MCF 10A (cell line): ENCODE data around the gene MIEF2. TPM values are rescaled to one million over a fixed set of nuclear protein-coding genes. Genes with fewer than 3 reads are reported as not detected.

ENCODE experiments used
- BruUV-seq: library from RNA; stranded (reverse); fragments of 400-500 nt; replicated peaks from 2 replicates; lab custom pipeline; 2021; lab: Mats Ljungman, UMichigan
- CTCF ChIA-PET: fragments of 300-600 bp; sonication (Branson Sonifier 250); formaldehyde crosslinking; extraction: SDS; loops from one replicate; lab custom pipeline; 2021; ENCODE audit warnings: antibody characterized with exemption, inconsistent platforms; lab: Yijun Ruan, JAX
- POLR2A ChIA-PET: fragments of 300-600, 350-650 bp; sonication (Branson Sonifier 250); formaldehyde crosslinking; extraction: SDS; loops from one replicate; lab custom pipeline; 2020; ENCODE audit warnings: antibody characterized with exemption, inconsistent platforms; lab: Yijun Ruan, JAX
- DNase-seq: peaks from one replicate; pipeline ENCODE4 v3.0.0-alpha.2; 2018; ENCODE audit not compliant: unreplicated experiment
- H3K27ac Mint-ChIP-seq: one replicate; pipeline ENCODE4 v1.8.0; 2022; ENCODE audit warnings: mild to moderate bottlenecking, low read depth, mixed read lengths; ENCODE audit not compliant: unreplicated experiment
- H3K27me3 Mint-ChIP-seq: one replicate; pipeline ENCODE4 v1.8.0; 2022; ENCODE audit warnings: mixed read lengths; ENCODE audit not compliant: insufficient read depth, unreplicated experiment
- H3K36me3 Mint-ChIP-seq: one replicate; pipeline ENCODE4 v1.8.0; 2022; ENCODE audit warnings: mild to moderate bottlenecking, moderate library complexity, mixed read lengths; ENCODE audit not compliant: insufficient read depth, unreplicated experiment
- H3K4me1 Mint-ChIP-seq: one replicate; pipeline ENCODE4 v1.8.0; 2022; ENCODE audit warnings: mixed read lengths; ENCODE audit not compliant: insufficient read depth, unreplicated experiment
- H3K4me3 Mint-ChIP-seq: one replicate; pipeline ENCODE4 v1.8.0; 2022; ENCODE audit warnings: mild to moderate bottlenecking, moderate library complexity, mixed read lengths; ENCODE audit not compliant: unreplicated experiment
- H3K9me3 Mint-ChIP-seq: one replicate; pipeline ENCODE4 v1.8.0; 2022; ENCODE audit warnings: mixed read lengths; ENCODE audit not compliant: unreplicated experiment
- intact Hi-C: fragments of 100-400 bp; cut with micrococcal nuclease; formaldehyde crosslinking; loops from 2 replicates; pipeline ENCODE4 v1.14.1; 2022
- total RNA-seq: library from RNA; stranded (reverse); gene quantifications from 2 replicates; pipeline ENCODE4 v1.2.3, GENCODE V29; 2022
- TF ChIP-seq, protein P1 (sequence below): fragments of 200-600 bp; IDR thresholded peaks from one replicate; pipeline ENCODE4 v1.8.0; 2022; ENCODE audit warnings: antibody characterized with exemption, mild to moderate bottlenecking; ENCODE audit not compliant: unreplicated experiment

MIEF2 gene
- total RNA-seq, 1 experiment from 2014 or later = 12.1 TPM

DNA sequence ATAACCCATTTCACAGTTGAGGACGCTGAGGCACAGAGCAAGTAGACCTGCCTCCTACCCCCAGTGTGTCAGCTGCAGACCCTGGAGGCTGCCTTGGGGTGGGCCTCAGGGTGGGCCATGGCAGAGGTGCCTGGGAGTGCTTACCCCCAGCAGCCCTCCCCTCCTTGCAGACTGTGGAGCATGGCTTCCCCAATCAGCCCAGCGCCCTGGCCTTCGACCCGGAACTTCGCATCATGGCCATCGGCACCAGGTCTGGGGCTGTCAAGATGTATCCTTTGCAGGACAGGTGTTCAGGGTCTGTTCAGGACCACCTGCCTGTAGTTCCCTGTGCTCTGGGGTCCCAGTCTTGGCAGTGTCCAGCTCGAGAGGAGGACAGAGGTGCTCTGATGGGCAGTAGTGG is 30.7 kb upstream of the MIEF2 start:
- no peak overlapping the region for H3K27ac Mint-ChIP-seq
- peaks cover 21% of the 10 kb centered on the region for H3K4me1 Mint-ChIP-seq
- TF ChIP-seq, protein P1, sequence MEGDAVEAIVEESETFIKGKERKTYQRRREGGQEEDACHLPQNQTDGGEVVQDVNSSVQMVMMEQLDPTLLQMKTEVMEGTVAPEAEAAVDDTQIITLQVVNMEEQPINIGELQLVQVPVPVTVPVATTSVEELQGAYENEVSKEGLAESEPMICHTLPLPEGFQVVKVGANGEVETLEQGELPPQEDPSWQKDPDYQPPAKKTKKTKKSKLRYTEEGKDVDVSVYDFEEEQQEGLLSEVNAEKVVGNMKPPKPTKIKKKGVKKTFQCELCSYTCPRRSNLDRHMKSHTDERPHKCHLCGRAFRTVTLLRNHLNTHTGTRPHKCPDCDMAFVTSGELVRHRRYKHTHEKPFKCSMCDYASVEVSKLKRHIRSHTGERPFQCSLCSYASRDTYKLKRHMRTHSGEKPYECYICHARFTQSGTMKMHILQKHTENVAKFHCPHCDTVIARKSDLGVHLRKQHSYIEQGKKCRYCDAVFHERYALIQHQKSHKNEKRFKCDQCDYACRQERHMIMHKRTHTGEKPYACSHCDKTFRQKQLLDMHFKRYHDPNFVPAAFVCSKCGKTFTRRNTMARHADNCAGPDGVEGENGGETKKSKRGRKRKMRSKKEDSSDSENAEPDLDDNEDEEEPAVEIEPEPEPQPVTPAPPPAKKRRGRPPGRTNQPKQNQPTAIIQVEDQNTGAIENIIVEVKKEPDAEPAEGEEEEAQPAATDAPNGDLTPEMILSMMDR = no peak
- no peaks in the 10 kb centered on the region for H3K27me3 Mint-ChIP-seq
- H3K36me3 Mint-ChIP-seq = peaks cover 5% of the 10 kb centered on the region
- CTCF ChIA-PET = no interaction called here
- intact Hi-C loops = no loop called here
- POLR2A ChIA-PET = no interaction called here
- no peak for DNase-seq
- no peaks in the 10 kb centered on the region for H3K9me3 Mint-ChIP-seq
- H3K4me3 Mint-ChIP-seq = no peak overlapping the region
- BruUV-seq = no TSS peak

DNA sequence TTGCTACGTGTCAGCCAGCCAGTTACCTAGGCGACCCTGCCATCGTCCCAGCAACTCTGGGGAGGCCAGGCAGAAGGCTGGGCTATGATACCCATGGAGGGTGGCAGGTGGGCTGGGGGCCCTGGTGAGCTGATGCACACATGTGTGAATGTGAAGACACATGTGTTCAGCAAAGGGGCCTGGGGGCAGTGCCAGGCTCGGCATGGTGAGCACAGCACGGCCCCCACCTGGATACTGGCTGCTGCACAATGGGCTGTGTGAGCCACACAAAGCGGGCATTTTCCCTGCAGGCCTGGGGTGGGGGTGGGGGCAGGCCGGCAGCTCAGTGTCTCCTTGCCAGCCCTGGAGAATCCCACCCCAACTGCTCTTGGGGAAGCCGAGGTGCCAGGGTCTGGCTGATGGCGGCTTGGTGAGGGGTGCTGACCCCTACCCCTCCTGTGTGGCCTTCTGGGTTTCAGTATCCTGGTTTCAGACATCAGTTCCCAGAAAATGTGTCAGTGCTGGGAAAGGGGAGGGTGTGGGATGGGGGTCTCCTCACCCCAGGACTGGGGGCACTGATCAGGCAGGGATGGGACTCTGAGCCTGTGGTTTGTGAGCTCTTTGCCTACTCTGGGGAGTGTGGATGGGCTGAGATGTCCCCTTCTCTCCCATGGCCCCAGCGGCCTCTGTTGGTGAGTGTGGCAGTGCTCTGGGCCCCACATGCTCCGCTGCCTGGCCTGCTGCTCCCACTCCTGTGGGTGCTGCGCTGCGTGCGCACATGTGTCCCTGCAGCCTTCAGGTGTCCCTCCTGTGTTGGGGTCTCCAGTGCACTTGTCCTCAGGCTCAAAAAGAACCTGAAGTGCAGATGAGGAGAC is 29.9 kb upstream of the MIEF2 start:
- TF ChIP-seq, protein P1 = no peak
- ChIA-PET POLR2A (interaction anchor here (0.9 kb wide), 1 partner anchor 54 kb away, joined by 3 read pairs; no protein-coding TSS in a partner anchor), CTCF (no interaction called here)
- no peak for DNase-seq
- H3K36me3 Mint-ChIP-seq = peaks cover 5% of the 10 kb centered on the region
- peaks cover 28% of the 10 kb centered on the region for H3K4me1 Mint-ChIP-seq
- H3K27ac Mint-ChIP-seq = no peak overlapping the region
- no peaks in the 10 kb centered on the region for H3K9me3 Mint-ChIP-seq
- no peak overlapping the region for H3K4me3 Mint-ChIP-seq
- no peaks in the 10 kb centered on the region for H3K27me3 Mint-ChIP-seq
- intact Hi-C loops = no loop called here
- no TSS peak for BruUV-seq

DNA sequence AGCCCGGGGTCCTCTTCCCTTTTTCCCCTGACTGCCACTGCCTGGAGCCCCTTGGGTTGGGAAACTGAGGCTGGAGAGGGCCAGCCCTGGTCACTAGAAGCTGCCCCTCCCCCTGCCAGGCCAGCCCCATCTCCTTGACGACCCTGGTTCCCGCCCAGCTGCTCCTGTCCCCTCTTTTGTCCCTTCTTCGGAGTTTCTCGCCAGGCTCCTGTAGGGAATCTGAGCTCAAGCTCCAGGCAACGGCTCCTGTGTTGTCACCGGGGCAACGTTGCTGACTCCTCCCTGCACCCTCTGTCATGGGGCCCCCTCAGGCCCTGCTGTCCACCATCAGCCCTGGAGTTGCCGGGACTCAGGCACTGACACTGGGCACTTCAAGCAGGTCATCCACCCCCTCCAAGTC is 29.3 kb upstream of the MIEF2 start:
- peaks cover 30% of the 10 kb centered on the region for H3K4me1 Mint-ChIP-seq
- TF ChIP-seq, protein P1 = no peak
- ChIA-PET POLR2A (interaction anchor here (0.9 kb wide), 1 partner anchor 54 kb away, joined by 3 read pairs; no protein-coding TSS in a partner anchor), CTCF (no interaction called here)
- H3K4me3 Mint-ChIP-seq = no peak overlapping the region
- no TSS peak for BruUV-seq
- H3K27ac Mint-ChIP-seq = no peak overlapping the region
- no peaks in the 10 kb centered on the region for H3K27me3 Mint-ChIP-seq
- no peaks in the 10 kb centered on the region for H3K9me3 Mint-ChIP-seq
- intact Hi-C loops = no loop called here
- peaks cover 5% of the 10 kb centered on the region for H3K36me3 Mint-ChIP-seq
- no peak for DNase-seq

DNA sequence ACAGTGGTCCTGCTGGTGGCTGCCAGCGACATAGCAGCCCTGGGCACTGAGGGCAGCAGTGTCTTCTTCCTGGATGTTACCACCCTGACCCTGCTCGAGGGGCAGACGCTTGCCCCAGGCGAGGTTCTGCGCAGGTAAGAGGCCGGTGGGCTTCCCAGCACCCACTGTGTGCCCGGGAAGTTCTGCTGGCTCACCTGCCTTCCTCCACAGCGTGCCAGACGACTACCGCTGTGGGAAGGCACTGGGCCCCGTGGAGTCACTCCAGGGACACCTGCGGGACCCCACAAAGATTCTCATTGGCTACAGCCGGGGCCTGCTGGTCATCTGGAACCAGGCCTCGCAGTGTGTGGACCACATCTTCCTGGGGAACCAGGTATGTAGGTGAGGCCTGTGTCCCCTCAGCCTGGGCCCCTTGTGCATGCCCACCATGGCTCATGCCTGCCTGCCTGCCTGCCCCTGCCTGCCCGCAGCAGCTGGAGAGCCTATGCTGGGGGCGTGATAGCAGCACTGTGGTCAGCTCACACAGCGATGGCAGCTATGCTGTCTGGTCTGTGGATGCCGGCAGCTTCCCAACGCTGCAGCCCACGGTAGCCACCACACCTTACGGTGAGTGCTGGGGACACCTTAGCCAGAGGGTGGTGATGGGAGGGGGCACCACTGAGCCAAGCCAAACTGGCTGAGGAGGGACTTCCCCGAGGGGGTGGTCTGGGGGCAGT is 26.5 kb upstream of the MIEF2 start:
- Mint-ChIP-seq H3K9me3 (no peaks in the 10 kb centered on the region), H3K27ac (no peak overlapping the region), H3K36me3 (peaks cover 6% of the 10 kb centered on the region), H3K4me3 (no peak overlapping the region), H3K4me1 (peaks cover 15% of the 10 kb centered on the region), H3K27me3 (no peaks in the 10 kb centered on the region)
- CTCF ChIA-PET = no interaction called here
- intact Hi-C loops = no loop called here
- no peak for DNase-seq
- POLR2A ChIA-PET = no interaction called here
- no TSS peak for BruUV-seq
- TF ChIP-seq, protein P1 = no peak
